Daoy (cell line): Measurements from ENCODE around the gene KLK15. TPM values are rescaled to one million over a fixed set of nuclear protein-coding genes. Genes with fewer than 3 reads are reported as not detected.

Experiments
- DNase-seq: peaks from one replicate; pipeline ENCODE4 v3.0.0-alpha.2; 2015; ENCODE audit warnings: low read depth
- total RNA-seq: library from RNA; depleted of rRNA; stranded (reverse); fragments of >200 nt; shearing (Covaris generic); gene quantifications from 2 replicates; pipeline ENCODE4 v1.2.3, GENCODE V29; 2014; rRNA removed

The KLK15 gene
- total RNA-seq, 1 experiment from 2014 or later: not detected

- no peak for DNase-seq
These were observed 57.2 kb downstream of the KLK15 start for GRCh38 chr19:50776131-50776530.

Other genes with a start within 250 kb of the KLK15 start
- gene SYT3, start 193.7 kb downstream of the KLK15 start, total RNA-seq: 0.36 and 1.4 TPM in 2 replicates
- gene C19orf81, start 184.1 kb downstream of the KLK15 start, total RNA-seq: 9.2 TPM in 1 of 2 replicates, not detected in the other
- 0.17 and 2.4 TPM in 2 replicates for gene SHANK1, start 113.8 kb downstream of the KLK15 start, total RNA-seq
- gene CLEC11A, start 110.2 kb downstream of the KLK15 start, total RNA-seq: 47.6 and 56.9 TPM in 2 replicates
- gene GPR32, start 63.1 kb downstream of the KLK15 start, total RNA-seq: not detected in 2 replicates
- not detected in 2 replicates for gene ACP4, start 43.2 kb downstream of the KLK15 start, total RNA-seq
- not detected in 2 replicates for gene KLK1, start 9.8 kb downstream of the KLK15 start, total RNA-seq
- gene KLK3, start 21.3 kb upstream of the KLK15 start, total RNA-seq: not detected in 2 replicates
- 0.06 and 0.48 TPM in 2 replicates for gene KLK2, start 39.9 kb upstream of the KLK15 start, total RNA-seq
- not detected in 2 replicates for gene KLK4, start 77.8 kb upstream of the KLK15 start, total RNA-seq
- gene KLK5, start 119.5 kb upstream of the KLK15 start, total RNA-seq: not detected in 2 replicates
- not detected in 2 replicates for gene KLK6, start 136.0 kb upstream of the KLK15 start, total RNA-seq
- not detected in 2 replicates for gene KLK7, start 150.3 kb upstream of the KLK15 start, total RNA-seq
- gene KLK8, start 168.0 kb upstream of the KLK15 start, total RNA-seq: not detected in 2 replicates
- gene KLK10, start 186.1 kb upstream of the KLK15 start, total RNA-seq: 0.63 TPM in 1 of 2 replicates, not detected in the other
- gene KLK11, start 193.0 kb upstream of the KLK15 start, total RNA-seq: not detected in 2 replicates
- gene KLK12, start 201.4 kb upstream of the KLK15 start, total RNA-seq: not detected in 2 replicates
- gene KLK13, start 231.5 kb upstream of the KLK15 start, total RNA-seq: not detected in 2 replicates
- gene KLK14, start 249.3 kb upstream of the KLK15 start, total RNA-seq: not detected in 2 replicates